Measurements from ENCODE around the gene FCHSD2.
A peak's percentile ranks its signal among the peaks of the same experiment; 100 is the strongest.
"Not testable (repeated sequence)": the region's sequence is repeated elsewhere in the genome, so short reads cannot be mapped to it uniquely, and the experiment has no call there.

FCHSD2 gene

GRCh38 chr11:72813740-72814285 lies 328.3 kb downstream of the FCHSD2 start:
- peak; percentile 86 for DNase-seq

DNA sequence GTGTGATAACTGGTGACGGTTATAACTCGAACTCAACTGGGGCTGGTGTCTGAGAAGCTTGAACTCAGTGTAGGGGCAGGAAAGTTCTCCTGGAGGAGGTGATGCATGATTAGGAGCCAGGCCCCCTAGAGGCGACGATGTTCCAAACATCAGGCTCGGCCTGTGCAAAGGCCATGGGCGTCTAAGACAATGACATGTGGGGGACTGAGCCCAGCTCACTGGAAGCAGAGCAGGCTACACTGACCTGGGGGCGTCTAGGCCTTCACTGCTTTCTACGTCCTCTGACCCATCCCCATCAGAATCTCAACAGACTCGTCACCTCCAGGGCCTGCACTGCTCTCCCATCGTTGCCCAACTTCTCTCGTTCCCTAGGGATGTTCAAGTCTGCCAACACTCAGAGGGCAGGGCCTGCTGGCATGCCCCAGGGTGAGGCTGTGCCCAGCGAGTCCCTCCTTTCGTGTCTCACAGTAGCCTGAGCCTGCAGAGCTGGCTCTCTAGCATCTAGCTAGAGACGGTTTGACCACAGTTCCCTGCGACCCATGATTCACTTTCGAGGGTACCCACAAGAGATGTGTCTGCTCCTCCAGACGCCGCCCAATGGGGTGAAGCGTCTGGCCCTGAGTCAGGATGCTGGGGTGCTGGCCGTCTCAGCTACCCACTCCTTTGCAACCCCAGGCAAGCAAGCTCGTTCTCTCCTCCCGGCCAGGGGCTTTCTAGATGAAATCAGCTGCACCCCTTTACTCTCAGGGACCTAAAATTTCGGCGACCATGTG lies 329.0 kb downstream of the FCHSD2 start:
- peak; percentile 75 for DNase-seq

- DNase-seq, result peak; percentile 30
These were observed 329.5 kb downstream of the FCHSD2 start for GRCh38 chr11:72812604-72812966.

- peak; percentile 19 for DNase-seq
These were observed 330.4 kb downstream of the FCHSD2 start for GRCh38 chr11:72811686-72812085.

GRCh38 chr11:72808331-72808798 lies 333.8 kb downstream of the FCHSD2 start:
- peak; percentile 81 for DNase-seq

- peak; percentile 85 for DNase-seq
These were observed 334.3 kb downstream of the FCHSD2 start for GRCh38 chr11:72807792-72808191.

- peak; percentile 93 for DNase-seq
These were observed 335.0 kb downstream of the FCHSD2 start for GRCh38 chr11:72807021-72807693.

DNA sequence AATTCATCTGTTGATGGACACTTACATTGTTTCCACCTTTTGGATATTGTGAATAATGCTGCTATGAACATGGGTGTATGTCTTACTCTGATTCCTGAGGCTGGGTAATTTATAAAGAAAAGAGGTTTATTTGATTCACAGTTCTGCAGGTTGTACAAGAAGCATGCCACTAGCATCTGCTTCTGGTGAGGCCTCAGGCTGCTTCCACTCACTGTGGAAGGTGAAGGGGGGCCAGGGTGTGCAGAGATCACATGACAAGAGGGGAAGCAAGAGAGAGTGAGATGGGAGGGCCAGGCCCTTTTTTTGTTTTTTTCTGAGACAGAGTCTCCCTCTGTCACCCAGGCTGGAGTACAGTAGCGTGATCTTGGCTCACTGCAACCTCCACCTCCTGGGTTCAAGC lies 335.7 kb downstream of the FCHSD2 start:
- not testable (repeated sequence) for DNase-seq

- peak; percentile 95 for DNase-seq
These were observed 336.9 kb downstream of the FCHSD2 start for GRCh38 chr11:72805216-72805615.

DNA sequence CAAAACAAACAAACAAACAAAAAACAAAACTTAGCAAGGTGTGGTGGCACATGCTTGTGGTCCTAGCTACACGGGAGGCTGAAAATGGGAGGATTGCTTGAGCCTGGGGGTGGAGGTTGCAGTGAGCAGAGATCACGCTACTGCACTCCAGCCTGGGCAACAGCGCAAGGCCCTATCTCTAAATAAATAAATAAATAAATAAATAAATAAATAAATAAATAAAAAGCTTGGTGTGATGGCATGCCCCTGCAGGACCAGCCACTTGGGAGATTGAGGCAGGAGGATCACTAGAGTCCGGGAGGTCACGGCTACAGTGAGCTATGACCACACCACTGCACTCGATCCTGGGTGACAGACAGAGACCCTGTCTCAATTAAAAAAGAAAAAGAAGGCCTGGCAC lies 339.3 kb downstream of the FCHSD2 start:
- no peak for DNase-seq

DNA sequence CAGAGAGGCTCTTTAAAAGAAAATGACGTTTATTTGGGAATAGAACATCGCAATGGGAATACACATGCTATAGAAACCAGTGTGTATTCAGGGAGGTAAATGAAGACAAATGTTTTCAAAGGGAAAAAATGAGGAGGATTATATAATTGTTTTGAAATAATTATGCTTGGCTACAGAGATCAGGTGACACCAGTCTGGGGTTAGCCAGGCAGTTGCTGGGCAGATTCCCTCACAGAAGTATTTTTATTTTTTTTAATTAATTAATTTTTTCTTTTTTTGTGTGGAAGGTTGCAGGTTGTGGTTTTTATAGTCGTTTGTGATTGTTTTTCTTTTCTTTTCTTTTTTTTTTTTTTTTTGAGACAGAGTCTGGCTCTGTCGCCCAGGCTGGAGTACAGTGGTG lies 342.7 kb downstream of the FCHSD2 start:
- DNase-seq, result no peak

DNA sequence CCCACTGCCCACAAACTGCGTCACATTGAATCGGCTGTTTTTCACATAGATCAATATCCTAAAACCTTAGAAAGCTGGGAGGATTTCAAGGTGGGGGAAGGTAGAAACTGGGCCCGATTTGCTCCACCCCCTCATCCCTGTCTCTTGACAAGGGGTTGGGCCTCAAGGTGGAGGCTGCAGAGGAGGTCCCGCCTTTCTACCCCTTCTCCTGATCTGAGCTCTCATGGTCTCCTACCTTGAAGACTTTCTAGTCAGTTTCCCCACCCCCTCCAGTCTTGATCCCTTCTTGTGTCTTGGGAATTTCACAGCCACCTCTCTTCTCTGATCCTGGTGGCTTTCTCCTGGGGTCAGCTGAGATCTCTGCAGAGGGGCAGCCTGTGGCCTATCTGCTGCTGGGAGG lies 343.8 kb downstream of the FCHSD2 start:
- DNase-seq, result no peak

GRCh38 chr11:72793425-72794367 lies 348.4 kb downstream of the FCHSD2 start, which contains the start of gene STARD10:
Gene STARD10, minus strand, starts transcription at chr11:72794047. Its CDS starts 12,866 bp downstream, at chr11:72781181.
- peak; percentile 98 for DNase-seq

- DNase-seq, result no peak
These were observed 349.1 kb downstream of the FCHSD2 start for GRCh38 chr11:72793076-72793424.

DNA sequence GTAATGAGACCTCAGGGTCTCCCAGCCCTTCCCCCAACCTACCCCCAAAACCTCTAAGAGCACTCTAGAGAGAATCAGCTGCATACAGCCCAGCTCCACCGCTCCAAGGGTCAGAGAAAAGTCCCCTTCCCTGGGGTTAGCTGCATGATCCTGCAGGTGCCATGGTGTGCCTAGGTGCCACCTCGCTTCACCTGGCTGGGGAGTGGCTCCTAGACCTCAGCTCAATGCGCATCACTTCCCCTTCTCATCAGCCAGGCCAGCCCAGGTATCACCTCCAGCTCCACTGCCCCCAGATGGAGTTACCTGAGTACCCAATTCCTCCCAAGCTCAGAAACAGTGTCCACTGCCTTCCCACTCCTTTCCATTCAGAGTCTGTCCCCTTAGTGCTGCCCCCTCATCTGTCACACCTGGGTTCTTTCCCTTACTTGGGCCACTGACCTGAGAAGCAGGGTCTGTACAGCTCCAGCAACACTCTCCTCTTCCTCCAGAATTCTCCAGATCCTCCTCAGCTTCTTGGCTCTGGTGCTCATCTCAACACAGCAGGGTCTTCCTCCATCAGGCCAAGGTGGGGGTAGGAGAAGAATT lies 349.6 kb downstream of the FCHSD2 start:
- DNase-seq, result no peak

DNA sequence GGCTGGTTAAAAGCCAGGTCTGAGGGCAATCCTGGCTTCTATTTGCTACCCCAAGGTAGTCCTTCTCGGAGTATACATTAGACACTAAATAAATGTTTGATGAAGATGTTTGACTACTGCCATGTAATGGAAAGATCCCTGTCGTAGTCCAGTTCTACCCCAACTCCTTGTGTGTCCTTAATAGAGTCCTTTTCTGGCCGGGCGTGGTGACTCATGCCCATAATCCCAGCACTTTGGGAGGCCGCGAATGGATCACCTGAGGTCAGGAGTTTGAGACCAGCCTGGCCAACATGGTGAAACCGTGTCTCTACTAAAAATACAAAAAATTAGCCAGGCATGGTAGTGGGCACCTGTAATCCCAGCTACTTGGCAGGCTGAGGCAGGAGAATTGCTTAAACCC lies 350.9 kb downstream of the FCHSD2 start:
- DNase-seq, result not testable (repeated sequence)

DNA sequence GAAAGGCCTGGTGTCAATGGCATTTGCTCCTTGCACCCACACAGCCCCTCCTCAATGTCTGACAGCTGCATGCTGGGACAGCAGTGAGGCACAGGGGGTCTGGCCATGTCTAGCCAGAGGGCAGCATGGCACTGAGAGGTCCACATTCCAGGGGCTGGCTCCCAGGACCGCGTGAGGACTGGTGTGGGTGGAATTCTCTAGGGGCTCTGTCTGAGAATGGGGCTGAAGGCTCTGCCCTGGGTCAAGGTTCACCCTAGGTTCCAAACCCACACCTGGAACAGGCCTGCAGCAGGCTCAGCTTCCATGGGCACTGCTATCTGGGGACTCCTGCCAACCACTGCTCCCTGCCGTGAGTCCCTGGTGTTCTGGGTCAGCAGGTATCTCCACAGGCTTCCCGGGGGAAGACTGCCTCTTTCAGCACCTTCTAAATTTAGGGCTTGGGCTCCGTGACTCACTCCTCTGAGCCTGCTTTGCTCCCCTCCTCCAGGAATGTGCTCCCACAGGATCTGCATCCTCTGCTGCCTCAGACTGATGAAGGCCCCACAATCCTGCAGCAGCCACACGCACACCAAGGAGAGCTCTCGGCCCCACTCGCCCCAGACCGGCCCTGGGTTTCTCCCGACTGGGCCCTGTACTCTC lies 352.5 kb downstream of the FCHSD2 start:
- DNase-seq, result no peak

DNA sequence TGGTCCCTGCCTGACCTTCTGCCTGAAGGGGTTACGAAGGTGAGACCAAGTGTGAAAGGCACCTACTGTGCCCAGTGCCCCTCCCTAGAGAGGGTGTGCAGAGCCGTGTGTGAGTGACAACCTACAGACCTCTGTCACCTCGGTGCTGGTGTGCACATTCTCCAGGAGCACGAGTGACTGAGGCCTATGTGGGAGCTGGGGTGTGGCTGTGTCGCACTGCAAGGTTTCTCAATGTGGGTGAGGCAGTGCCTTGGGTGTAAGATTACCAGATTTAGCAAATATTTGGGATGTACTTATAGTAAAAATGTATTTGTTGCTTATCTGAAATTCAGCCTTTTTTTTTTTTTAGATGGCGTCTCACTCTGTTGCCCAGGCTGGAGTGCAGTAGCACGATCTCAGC lies 353.9 kb downstream of the FCHSD2 start:
- DNase-seq, result peak; percentile 62

GRCh38 chr11:72787216-72788104 lies 354.7 kb downstream of the FCHSD2 start:
- DNase-seq, result peak; percentile 64
